GM21447 (cell line): ENCODE data around the gene STAB2.
"Not testable (repeated sequence)": the region's sequence is repeated elsewhere in the genome, so short reads cannot be mapped to it uniquely, and the experiment has no call there.

Source experiments
- ATAC-seq: cut with Tn5 transposase; IDR thresholded peaks from one replicate; pipeline ENCODE4 v1.9.1; 2021; ENCODE audit not compliant: unreplicated experiment

Gene STAB2

GRCh38 chr12:103652808-103653207 lies 65.7 kb downstream of the STAB2 start:
- no peak for ATAC-seq

GRCh38 chr12:103653568-103654173 lies 66.6 kb downstream of the STAB2 start:
- not testable (repeated sequence) for ATAC-seq

- no peak for ATAC-seq
Observed at GRCh38 chr12:103654816-103655215, 67.7 kb downstream of the STAB2 start.

- ATAC-seq, result no peak
Observed at GRCh38 chr12:103656291-103656690, 69.2 kb downstream of the STAB2 start.

GRCh38 chr12:103657331-103657730 lies 70.3 kb downstream of the STAB2 start:
- no peak for ATAC-seq

GRCh38 chr12:103664626-103665025 lies 77.6 kb downstream of the STAB2 start:
- ATAC-seq, result no peak

- ATAC-seq, result no peak
Observed at GRCh38 chr12:103665971-103666370, 78.9 kb downstream of the STAB2 start.

GRCh38 chr12:103667125-103667524 lies 80.1 kb downstream of the STAB2 start:
- ATAC-seq, result no peak

- ATAC-seq, result no peak
Observed at GRCh38 chr12:103668520-103668919, 81.4 kb downstream of the STAB2 start.

GRCh38 chr12:103671367-103671766 lies 84.3 kb downstream of the STAB2 start:
- no peak for ATAC-seq

GRCh38 chr12:103672401-103673119 lies 85.5 kb downstream of the STAB2 start:
- ATAC-seq, result no peak

GRCh38 chr12:103673487-103673886 lies 86.4 kb downstream of the STAB2 start:
- ATAC-seq, result no peak

GRCh38 chr12:103673891-103674375 lies 86.9 kb downstream of the STAB2 start:
- ATAC-seq, result no peak

- ATAC-seq, result no peak
Observed at GRCh38 chr12:103676893-103677292, 89.8 kb downstream of the STAB2 start.

GRCh38 chr12:103677341-103677740 lies 90.3 kb downstream of the STAB2 start:
- ATAC-seq, result no peak

- no peak for ATAC-seq
Observed at GRCh38 chr12:103677905-103678304, 90.8 kb downstream of the STAB2 start.

GRCh38 chr12:103679421-103680170 lies 92.5 kb downstream of the STAB2 start:
- no peak for ATAC-seq

GRCh38 chr12:103680591-103681141 lies 93.6 kb downstream of the STAB2 start:
- no peak for ATAC-seq

GRCh38 chr12:103686026-103686425 lies 99.0 kb downstream of the STAB2 start:
- ATAC-seq, result no peak

GRCh38 chr12:103687253-103687652 lies 100.2 kb downstream of the STAB2 start:
- no peak for ATAC-seq

- ATAC-seq, result no peak
Observed at GRCh38 chr12:103688376-103689063, 101.4 kb downstream of the STAB2 start.
